HG03558 (cell line): Measurements from ENCODE around the gene SH3TC2.

Experiments used
- ATAC-seq: cut with Tn5 transposase; IDR thresholded peaks from one replicate; pipeline ENCODE4 v1.9.1; 2021; ENCODE audit warnings: moderate number of reproducible peaks; ENCODE audit not compliant: unreplicated experiment; ENCODE audit errors: extremely low read depth

The SH3TC2 gene

GRCh38 chr5:149004559-149004958 is 58.3 kb downstream of the SH3TC2 start:
- ATAC-seq, result no peak

DNA sequence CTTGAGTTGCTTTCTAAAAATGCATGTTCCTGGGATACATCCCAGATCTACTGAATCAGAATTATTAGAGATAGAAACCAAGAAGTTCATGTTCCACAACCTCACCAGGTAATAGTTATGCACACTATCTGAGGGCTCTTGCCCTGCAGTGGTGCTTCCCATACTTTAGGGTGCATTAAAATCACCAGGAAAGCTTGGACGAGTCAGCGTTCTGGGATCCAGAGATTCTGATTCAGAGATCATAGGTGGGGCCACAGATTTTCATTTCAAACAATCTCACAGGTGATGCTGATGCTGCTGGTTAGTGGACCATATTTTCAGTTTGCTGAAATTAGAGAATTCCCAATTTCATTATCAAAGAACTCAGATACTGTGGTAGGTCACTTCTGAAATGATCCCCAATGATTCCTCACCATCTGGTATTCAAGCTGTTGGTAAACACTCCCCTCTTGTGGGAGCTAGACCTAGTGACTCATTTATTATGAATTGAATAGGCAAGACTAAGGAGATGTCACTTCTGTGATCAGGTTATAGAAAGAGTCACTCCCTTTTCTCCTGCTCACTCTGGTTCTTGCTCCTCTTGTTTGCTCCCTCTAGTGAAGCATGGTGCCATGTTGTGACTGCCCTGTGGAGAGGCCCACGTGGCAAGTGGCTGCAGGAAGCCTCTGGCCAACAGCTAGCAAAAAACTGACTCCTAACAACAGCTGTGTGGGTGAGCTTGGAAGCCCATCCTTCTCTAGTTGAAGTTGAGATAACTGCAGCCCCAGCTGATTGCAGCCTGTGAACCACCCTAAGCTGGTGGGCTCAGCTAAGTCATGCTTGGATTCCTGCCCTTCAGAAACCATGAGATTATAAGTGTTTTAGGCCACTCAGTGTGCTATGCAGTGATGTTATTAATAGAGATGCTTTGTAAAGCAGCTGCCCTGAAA is 59.8 kb downstream of the SH3TC2 start:
- no peak for ATAC-seq

GRCh38 chr5:149002053-149002452 is 60.8 kb downstream of the SH3TC2 start:
- ATAC-seq, result no peak

- ATAC-seq, result no peak
Observed at GRCh38 chr5:149001162-149001561, 61.7 kb downstream of the SH3TC2 start.

GRCh38 chr5:148999741-149000140 is 63.1 kb downstream of the SH3TC2 start:
- no peak for ATAC-seq

- no peak for ATAC-seq
Observed at GRCh38 chr5:148998174-148998797, 64.6 kb downstream of the SH3TC2 start.

- ATAC-seq, result no peak
Observed at GRCh38 chr5:148996270-148996669, 66.6 kb downstream of the SH3TC2 start.

DNA sequence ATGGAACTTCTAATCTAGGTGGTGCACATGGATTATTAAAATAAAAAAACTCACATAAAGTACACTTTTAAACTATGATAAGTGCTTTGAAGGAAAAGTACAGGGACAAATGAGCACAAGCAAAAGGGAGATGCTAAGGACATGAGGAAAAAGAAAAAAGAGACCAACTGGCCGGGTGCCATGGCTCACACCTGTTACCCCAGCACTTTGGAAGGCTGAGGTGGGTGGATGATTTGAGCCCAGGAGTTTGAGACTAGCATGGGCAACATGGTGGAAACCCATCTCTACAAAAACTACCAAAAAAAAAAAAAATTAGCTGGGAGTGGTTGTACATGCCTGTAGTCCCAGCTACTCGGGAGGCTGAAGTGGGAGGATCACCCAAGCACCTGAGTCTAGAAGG is 67.1 kb downstream of the SH3TC2 start:
- no peak for ATAC-seq

DNA sequence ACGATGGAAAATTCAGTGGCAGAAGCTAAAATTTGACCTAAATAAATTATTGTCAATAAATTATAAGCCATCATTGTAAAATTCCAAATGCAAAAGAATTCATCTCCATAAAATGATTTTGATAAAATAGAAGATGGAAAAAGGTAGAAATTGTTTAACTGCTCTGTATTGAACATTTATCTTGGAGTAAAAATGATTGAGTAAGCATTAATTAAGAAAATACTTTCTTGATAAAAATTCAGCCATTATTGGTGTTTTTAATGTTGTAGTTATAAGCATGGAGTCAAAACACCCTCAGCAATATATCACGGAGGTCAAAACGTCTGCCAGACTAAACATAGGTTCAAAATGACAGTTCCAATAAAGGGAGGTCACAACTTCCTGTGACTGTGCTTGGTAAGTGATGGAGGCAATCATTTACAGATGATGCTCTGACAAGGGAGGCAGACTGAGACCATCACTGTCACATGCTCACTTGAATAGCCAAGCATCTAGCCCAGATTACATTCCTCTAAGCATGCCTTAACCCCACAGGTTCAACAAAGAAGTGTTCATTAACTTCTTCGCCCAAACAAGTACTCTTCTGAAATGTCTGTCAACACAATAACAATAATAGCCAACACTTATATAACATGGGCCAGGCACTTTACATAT is 69.5 kb downstream of the SH3TC2 start:
- ATAC-seq, result no peak

GRCh38 chr5:148992265-148992664 is 70.6 kb downstream of the SH3TC2 start:
- no peak for ATAC-seq

DNA sequence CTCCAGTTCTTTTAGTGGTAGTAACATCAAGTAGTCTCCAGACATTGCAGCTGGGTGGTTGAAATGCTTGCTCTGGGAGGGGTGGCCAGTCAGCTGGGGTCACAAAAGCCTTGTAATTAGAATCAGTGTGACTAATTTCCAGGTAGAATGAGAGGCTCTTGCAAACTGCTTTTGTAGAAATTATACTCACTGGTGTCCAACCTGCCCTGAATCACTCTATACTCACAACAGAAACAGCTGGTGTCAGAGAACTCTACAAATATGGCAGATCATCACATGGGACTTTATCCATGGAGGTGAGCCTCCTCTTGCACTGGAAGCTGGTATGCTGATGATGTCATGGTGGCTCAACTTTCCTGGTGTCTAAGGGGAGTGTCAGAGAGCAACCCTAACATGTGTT is 71.3 kb downstream of the SH3TC2 start:
- ATAC-seq, result no peak

GRCh38 chr5:148990817-148991216 is 72.0 kb downstream of the SH3TC2 start:
- ATAC-seq, result no peak

- no peak for ATAC-seq
Observed at GRCh38 chr5:148989567-148989966, 73.3 kb downstream of the SH3TC2 start.

DNA sequence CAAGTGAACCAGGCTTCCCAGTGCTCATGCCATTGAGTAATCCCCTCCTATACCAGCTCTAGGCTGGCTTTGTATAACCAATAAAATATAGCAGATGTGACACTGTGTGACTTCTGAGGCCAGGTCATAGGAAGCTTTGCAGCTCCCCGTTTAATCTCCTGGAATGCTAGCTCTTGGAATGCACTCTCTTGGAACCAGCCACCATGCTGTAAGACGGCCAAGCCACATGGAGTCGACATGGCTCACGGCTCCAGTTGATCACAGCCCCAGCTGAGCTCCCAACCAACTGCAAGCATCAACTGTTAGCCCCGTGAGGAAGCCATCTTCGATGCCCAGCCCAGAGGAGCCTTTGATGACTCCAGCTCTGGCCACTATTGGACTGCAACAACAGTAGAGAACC is 74.5 kb downstream of the SH3TC2 start:
- ATAC-seq, result no peak

DNA sequence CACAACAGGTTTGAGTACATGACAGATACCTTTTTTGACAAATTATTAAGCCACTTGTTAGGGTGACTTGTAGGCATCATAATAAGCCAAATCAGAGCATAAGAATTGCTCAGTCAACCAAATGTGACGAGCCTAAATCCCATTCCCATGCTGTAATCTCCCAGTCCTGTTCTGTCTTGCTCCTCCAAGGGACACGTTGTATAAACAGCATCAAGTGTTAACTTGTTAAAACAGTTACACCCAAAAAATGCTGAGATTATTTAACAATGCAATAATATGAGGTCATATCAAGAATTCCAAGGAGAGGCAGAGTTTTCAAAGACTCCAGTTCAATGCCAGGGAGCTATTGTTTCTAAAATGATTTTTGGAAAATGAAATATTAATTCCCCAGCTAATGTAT is 76.2 kb downstream of the SH3TC2 start:
- ATAC-seq, result no peak

DNA sequence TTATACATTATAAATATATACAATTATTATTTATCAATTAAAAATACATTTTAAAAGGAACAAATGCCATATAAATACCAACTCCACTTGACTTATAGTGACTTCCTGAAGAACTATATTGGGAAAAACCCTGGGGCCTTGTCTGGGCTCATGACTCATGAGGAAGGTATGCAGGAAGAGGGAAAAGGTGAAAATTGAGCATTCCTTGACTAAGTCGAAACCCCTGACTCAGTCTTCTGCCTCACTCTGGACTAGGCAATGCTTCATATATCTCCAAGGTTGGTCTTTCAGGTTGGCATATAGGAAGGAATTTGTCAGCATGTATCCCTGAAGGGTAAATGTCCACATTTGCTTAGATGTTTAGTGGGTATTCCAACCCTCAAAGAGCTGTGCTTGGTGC is 78.5 kb downstream of the SH3TC2 start:
- no peak for ATAC-seq

DNA sequence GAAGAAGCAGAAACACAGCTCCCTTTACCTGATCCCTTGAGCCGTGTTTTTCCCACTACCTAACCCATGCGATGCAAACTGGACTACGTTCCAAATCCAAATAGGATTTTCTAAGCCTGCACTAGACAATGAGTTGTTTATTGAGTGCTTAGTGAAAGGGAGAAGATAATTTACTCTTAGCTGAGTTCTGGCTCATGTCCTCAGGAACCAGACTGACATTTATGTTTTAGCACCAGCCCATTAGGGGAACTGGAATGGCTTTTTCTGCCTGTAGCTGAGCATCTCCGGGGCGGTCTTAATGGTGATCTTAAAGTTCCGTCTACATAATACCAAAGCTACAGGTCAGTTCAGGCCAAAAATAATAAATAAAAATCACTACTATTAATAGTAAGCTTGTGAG is 81.5 kb downstream of the SH3TC2 start:
- no peak for ATAC-seq

DNA sequence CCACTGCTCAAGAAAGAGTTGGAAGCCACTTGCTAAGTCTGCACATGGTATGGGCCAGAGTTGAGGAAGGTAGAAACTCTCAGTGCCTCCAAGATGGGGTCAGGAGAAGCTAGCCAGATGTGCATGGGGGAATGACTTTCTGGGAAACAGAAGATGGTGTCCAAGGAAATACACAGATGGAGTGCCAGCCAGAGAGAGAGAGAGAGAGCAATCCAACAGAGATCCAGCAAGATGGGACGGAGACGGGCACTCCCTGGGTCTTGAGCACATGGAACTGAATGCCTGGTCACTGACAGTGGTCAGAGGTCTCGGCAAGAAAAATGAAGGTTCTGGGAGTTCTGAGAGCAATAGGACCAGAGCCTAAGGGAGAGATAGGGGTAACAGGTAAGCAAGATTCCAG is 82.1 kb downstream of the SH3TC2 start:
- ATAC-seq, result no peak

GRCh38 chr5:148979083-148979723 is 83.7 kb downstream of the SH3TC2 start:
- ATAC-seq, result no peak

DNA sequence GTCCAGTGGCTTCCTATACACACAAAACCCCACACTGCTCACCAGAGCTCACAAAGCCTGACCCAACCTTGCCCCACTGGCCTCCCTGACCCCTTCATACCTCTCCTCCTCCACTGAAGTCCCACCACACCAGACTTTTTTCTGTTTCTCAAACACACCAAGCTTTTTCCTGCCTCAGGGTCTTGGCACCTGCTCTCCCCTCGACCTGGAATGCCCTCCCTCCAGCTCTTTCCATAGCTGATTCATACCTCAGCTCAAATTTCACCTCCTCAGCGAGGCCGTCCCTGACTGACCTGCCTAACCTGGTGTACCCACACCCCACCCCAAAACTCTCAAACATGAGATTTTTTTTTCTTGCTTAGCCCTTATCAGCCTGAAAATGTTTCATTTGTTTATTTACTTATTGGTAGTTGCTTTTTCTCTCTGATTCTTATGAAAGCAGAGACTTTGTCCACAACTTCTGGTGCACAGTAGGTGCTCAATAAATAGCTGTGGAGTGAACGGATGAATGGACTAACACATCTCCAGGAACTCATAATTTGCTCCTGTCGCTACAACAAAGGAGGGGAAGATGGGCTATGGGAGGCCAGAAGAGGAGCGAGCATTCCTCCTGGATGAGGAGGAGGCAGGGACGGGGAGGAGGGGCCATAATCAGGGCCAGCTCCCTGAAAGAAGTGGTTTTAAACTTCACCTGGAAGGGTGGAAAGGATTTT is 84.3 kb downstream of the SH3TC2 start:
- no peak for ATAC-seq
